Activated CD8-positive, alpha-beta T cell treated with anti-CD3 and anti-CD28 coated beads, Interleukin-2, amount 10 ng/mL, durations not matched to agents 7 days and 5 days (primary cell): Measurements from ENCODE around the gene TP73. TPM values are rescaled to one million over a fixed set of nuclear protein-coding genes. Genes with fewer than 3 reads are reported as not detected.

Experiments
- ATAC-seq: fragments of 150-1000 bp; cut with Tn5 transposase; one replicate; pipeline ENCODE4 v1.10.0; 2021; ENCODE audit warnings: moderate library complexity
- CTCF ChIA-PET: fragments of 350-600 bp; sonication (Branson Sonifier 250); formaldehyde crosslinking; loops from one replicate; lab custom pipeline; 2021; ENCODE audit warnings: antibody characterized with exemption; lab: Charles Lee
- POLR2A ChIA-PET: fragments of 350-600 bp; sonication (Branson Sonifier 250); formaldehyde crosslinking; loops from one replicate; lab custom pipeline; 2021; ENCODE audit warnings: antibody characterized with exemption; lab: Charles Lee
- DNase-seq: peaks from one replicate; pipeline ENCODE4 v3.0.0-alpha.2; 2020
- H3K27ac Mint-ChIP-seq: one replicate; pipeline ENCODE4 v1.8.0; 2021; ENCODE audit warnings: mild to moderate bottlenecking, mixed read lengths
- H3K27me3 Mint-ChIP-seq: one replicate; pipeline ENCODE4 v1.8.0; 2021; ENCODE audit warnings: low read depth, mixed read lengths
- H3K36me3 Mint-ChIP-seq: one replicate; pipeline ENCODE4 v1.8.0; 2021; ENCODE audit warnings: low read depth, mixed read lengths
- H3K4me1 Mint-ChIP-seq: one replicate; pipeline ENCODE4 v1.8.0; 2021; ENCODE audit warnings: low read depth, mixed read lengths
- H3K4me3 Mint-ChIP-seq: one replicate; pipeline ENCODE4 v1.8.0; 2021; ENCODE audit warnings: mild to moderate bottlenecking, mixed read lengths
- H3K9me3 Mint-ChIP-seq: one replicate; pipeline ENCODE4 v1.8.0; 2022; ENCODE audit warnings: mixed read lengths; ENCODE audit not compliant: insufficient read depth
- total RNA-seq, 2 experiments: library from RNA; stranded (reverse); gene quantifications; one replicate each; pipeline ENCODE4 v1.2.3, GENCODE V29; 2021

Gene TP73
- total RNA-seq, 2 experiments from 2014 or later = 1.3 to 1.4 TPM

GRCh38 chr1:3609769-3610526, 42.4 kb upstream of the TP73 start:
- Mint-ChIP-seq H3K9me3 (no peaks in the 10 kb centered on the region), H3K4me3 (no peak overlapping the region), H3K27ac (no peak overlapping the region), H3K4me1 (peaks cover 2% of the 10 kb centered on the region), H3K36me3 (no peaks in the 10 kb centered on the region), H3K27me3 (peaks cover 27% of the 10 kb centered on the region)
- no peak for ATAC-seq
- POLR2A ChIA-PET = interaction anchor here (0.6 kb wide), 1 partner anchor 37 kb away, joined by 3 read pairs; no protein-coding TSS in a partner anchor
- CTCF ChIA-PET = interaction anchor here (2.3 kb wide), 1 partner anchor 9 kb away, joined by 9 read pairs; no protein-coding TSS in a partner anchor
- DNase-seq = no peak

GRCh38 chr1:3610527-3611169, 41.7 kb upstream of the TP73 start:
- Mint-ChIP-seq H3K4me3 (no peak overlapping the region), H3K36me3 (no peaks in the 10 kb centered on the region), H3K27ac (no peak overlapping the region), H3K27me3 (peaks cover 27% of the 10 kb centered on the region), H3K4me1 (peaks cover 2% of the 10 kb centered on the region), H3K9me3 (no peaks in the 10 kb centered on the region)
- POLR2A ChIA-PET = interaction anchor here (0.6 kb wide), 1 partner anchor 36 kb away, joined by 3 read pairs; no protein-coding TSS in a partner anchor
- ATAC-seq (no peak), DNase-seq (no peak)
- CTCF ChIA-PET = no interaction called here

GRCh38 chr1:3611170-3612019, 40.9 kb upstream of the TP73 start, which contains the start of gene MEGF6:
Gene MEGF6 (minus strand): TSS chr1:3611508. CDS start chr1:3611268, 240 bp downstream.
- ChIA-PET CTCF (interaction anchor here (1.0 kb wide), 1 partner anchor 46 kb away, joined by 3 read pairs; no protein-coding TSS in a partner anchor), POLR2A (no interaction called here)
- Mint-ChIP-seq H3K9me3 (no peaks in the 10 kb centered on the region), H3K4me3 (peak within 1 kb of the TSS; percentile 34), H3K27ac (no peak within 1 kb of the TSS), H3K27me3 (peaks cover 27% of the 10 kb centered on the region), H3K36me3 (no peaks in the 10 kb centered on the region), H3K4me1 (peaks cover 2% of the 10 kb centered on the region)
- peak; percentile 49 for DNase-seq
- peak; percentile 72 for ATAC-seq

GRCh38 chr1:3612123-3612522, 40.2 kb upstream of the TP73 start:
- CTCF ChIA-PET = interaction anchor here (1.0 kb wide), 1 partner anchor 47 kb away, joined by 3 read pairs; no protein-coding TSS in a partner anchor
- H3K4me3 Mint-ChIP-seq = no peak overlapping the region
- H3K27me3 Mint-ChIP-seq = peaks cover 27% of the 10 kb centered on the region

GRCh38 chr1:3614755-3615742, 37.3 kb upstream of the TP73 start:
- H3K27ac Mint-ChIP-seq = no peak overlapping the region
- peaks cover 5% of the 10 kb centered on the region for H3K4me1 Mint-ChIP-seq
- H3K27me3 Mint-ChIP-seq = peaks cover 31% of the 10 kb centered on the region
- ChIA-PET CTCF (interaction anchor here (0.7 to 1.9 kb wide), 5 partner anchors 11 to 162 kb away, joined by 3 to 6 read pairs (median 3); no protein-coding TSS in a partner anchor), POLR2A (no interaction called here)
- H3K36me3 Mint-ChIP-seq = no peaks in the 10 kb centered on the region
- H3K4me3 Mint-ChIP-seq = no peak overlapping the region
- no peaks in the 10 kb centered on the region for H3K9me3 Mint-ChIP-seq
- no peak for ATAC-seq
- DNase-seq = peak; percentile 35

More at GRCh38 chr1:3612123-3612522, 40.2 kb upstream of the TP73 start:
- H3K9me3 Mint-ChIP-seq = no peaks in the 10 kb centered on the region
- H3K4me1 Mint-ChIP-seq = peaks cover 2% of the 10 kb centered on the region
- POLR2A ChIA-PET = no interaction called here
- DNase-seq (no peak), ATAC-seq (no peak)
- H3K27ac Mint-ChIP-seq = no peak overlapping the region
- H3K36me3 Mint-ChIP-seq = no peaks in the 10 kb centered on the region

GRCh38 chr1:3616861-3617260, 35.5 kb upstream of the TP73 start:
- H3K9me3 Mint-ChIP-seq = no peaks in the 10 kb centered on the region
- ChIA-PET CTCF (no interaction called here), POLR2A (no interaction called here)
- ATAC-seq = no peak
- no peaks in the 10 kb centered on the region for H3K36me3 Mint-ChIP-seq
- DNase-seq = no peak
- H3K27me3 Mint-ChIP-seq = peaks cover 23% of the 10 kb centered on the region
- peaks cover 2% of the 10 kb centered on the region for H3K4me1 Mint-ChIP-seq
- H3K4me3 Mint-ChIP-seq = no peak overlapping the region
- no peak overlapping the region for H3K27ac Mint-ChIP-seq

- H3K4me3 Mint-ChIP-seq = no peak overlapping the region
- H3K27me3 Mint-ChIP-seq = peaks cover 16% of the 10 kb centered on the region
- H3K9me3 Mint-ChIP-seq = no peaks in the 10 kb centered on the region
- peaks cover 2% of the 10 kb centered on the region for H3K4me1 Mint-ChIP-seq
- DNase-seq (no peak), ATAC-seq (no peak)
- H3K36me3 Mint-ChIP-seq = no peaks in the 10 kb centered on the region
- H3K27ac Mint-ChIP-seq = no peak overlapping the region
- CTCF ChIA-PET = interaction anchor here (2.3 kb wide), 1 partner anchor 130 kb away, joined by 9 read pairs; no protein-coding TSS in a partner anchor
- POLR2A ChIA-PET = no interaction called here
These were observed 34.4 kb upstream of the TP73 start for GRCh38 chr1:3617806-3618345.

- H3K4me3 Mint-ChIP-seq = no peak overlapping the region
- H3K36me3 Mint-ChIP-seq = no peaks in the 10 kb centered on the region
- peaks cover 7% of the 10 kb centered on the region for H3K4me1 Mint-ChIP-seq
- no peaks in the 10 kb centered on the region for H3K9me3 Mint-ChIP-seq
- no peak overlapping the region for H3K27ac Mint-ChIP-seq
- ATAC-seq (no peak), DNase-seq (no peak)
- ChIA-PET CTCF (interaction anchor here (0.6 to 3.6 kb wide), 22 partner anchors 10 to 177 kb away, joined by 3 to 31 read pairs (median 4); no protein-coding TSS in a partner anchor), POLR2A (interaction anchor here (0.7 kb wide), 1 partner anchor 165 kb away, joined by 3 read pairs; no protein-coding TSS in a partner anchor)
- H3K27me3 Mint-ChIP-seq = peaks cover 11% of the 10 kb centered on the region
These were observed 33.8 kb upstream of the TP73 start for GRCh38 chr1:3618531-3618880.

GRCh38 chr1:3618881-3619671, 33.2 kb upstream of the TP73 start:
- Mint-ChIP-seq H3K36me3 (no peaks in the 10 kb centered on the region), H3K4me3 (no peak overlapping the region), H3K4me1 (peaks cover 13% of the 10 kb centered on the region), H3K9me3 (no peaks in the 10 kb centered on the region), H3K27ac (no peak overlapping the region), H3K27me3 (peaks cover 9% of the 10 kb centered on the region)
- DNase-seq = peak; percentile 84
- CTCF ChIA-PET = interaction anchor here (0.6 to 3.6 kb wide), 26 partner anchors 9 to 177 kb away, joined by 3 to 31 read pairs (median 4); no protein-coding TSS in a partner anchor
- ATAC-seq = peak; percentile 83
- POLR2A ChIA-PET = interaction anchor here (0.7 kb wide), 1 partner anchor 166 kb away, joined by 3 read pairs; no protein-coding TSS in a partner anchor
